Measurements from ENCODE around the gene PDXP.
"Not testable (repeated sequence)": the region's sequence is repeated elsewhere in the genome, so short reads cannot be mapped to it uniquely, and the experiment has no call there.

DNA sequence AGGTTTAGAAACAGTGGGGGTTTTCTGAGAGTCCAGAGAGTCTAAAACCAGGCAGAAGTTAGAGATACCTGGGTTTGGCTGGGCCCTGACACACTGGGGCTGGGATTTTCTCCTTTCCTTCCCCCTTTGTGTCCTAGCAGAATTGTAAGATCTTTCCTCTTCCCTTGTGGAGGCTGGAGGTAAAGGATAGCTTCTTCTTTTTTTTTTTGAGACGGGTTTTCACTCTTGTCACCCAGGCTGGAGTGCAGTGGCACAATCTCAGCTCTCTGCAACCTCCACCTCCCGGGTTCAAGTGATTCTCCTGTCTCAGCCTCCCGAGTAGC, 48.4 kb upstream of the PDXP start:
- TF ChIP-seq EZH2 (conservative IDR thresholded peaks at IDR 0.05; ENCODE audit: low read depth, low read length); ZNF660 (CRISPR knock-in tag; IDR thresholded peaks at IDR 0.05; ENCODE audit: borderline replicate concordance, low read depth); PAF1 (CRISPR knock-in tag; IDR thresholded peaks at IDR 0.05); SNAPC2 (CRISPR knock-in tag; IDR thresholded peaks at IDR 0.05); ZNF451 (CRISPR knock-in tag; IDR thresholded peaks at IDR 0.05); ZNF263 (CRISPR knock-in tag; IDR thresholded peaks at IDR 0.05); FOXA3 (CRISPR knock-in tag; IDR thresholded peaks at IDR 0.05); ETV5 (CRISPR knock-in tag; IDR thresholded peaks at IDR 0.05; ENCODE audit: borderline replicate concordance); YY1 (IDR thresholded peaks at IDR 0.05; ENCODE audit: insufficient read depth, insufficient replicate concordance, low read depth, low read length); ELF4 (CRISPR knock-in tag; IDR thresholded peaks at IDR 0.05; ENCODE audit: borderline replicate concordance): not testable (repeated sequence)
- TF ChIP-seq, protein P1, sequence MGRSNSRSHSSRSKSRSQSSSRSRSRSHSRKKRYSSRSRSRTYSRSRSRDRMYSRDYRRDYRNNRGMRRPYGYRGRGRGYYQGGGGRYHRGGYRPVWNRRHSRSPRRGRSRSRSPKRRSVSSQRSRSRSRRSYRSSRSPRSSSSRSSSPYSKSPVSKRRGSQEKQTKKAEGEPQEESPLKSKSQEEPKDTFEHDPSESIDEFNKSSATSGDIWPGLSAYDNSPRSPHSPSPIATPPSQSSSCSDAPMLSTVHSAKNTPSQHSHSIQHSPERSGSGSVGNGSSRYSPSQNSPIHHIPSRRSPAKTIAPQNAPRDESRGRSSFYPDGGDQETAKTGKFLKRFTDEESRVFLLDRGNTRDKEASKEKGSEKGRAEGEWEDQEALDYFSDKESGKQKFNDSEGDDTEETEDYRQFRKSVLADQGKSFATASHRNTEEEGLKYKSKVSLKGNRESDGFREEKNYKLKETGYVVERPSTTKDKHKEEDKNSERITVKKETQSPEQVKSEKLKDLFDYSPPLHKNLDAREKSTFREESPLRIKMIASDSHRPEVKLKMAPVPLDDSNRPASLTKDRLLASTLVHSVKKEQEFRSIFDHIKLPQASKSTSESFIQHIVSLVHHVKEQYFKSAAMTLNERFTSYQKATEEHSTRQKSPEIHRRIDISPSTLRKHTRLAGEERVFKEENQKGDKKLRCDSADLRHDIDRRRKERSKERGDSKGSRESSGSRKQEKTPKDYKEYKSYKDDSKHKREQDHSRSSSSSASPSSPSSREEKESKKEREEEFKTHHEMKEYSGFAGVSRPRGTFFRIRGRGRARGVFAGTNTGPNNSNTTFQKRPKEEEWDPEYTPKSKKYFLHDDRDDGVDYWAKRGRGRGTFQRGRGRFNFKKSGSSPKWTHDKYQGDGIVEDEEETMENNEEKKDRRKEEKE (IDR thresholded peaks at IDR 0.05): not testable (repeated sequence)
- TF ChIP-seq, protein P2, sequence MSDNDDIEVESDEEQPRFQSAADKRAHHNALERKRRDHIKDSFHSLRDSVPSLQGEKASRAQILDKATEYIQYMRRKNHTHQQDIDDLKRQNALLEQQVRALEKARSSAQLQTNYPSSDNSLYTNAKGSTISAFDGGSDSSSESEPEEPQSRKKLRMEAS (IDR thresholded peaks at IDR 0.05): not testable (repeated sequence)
- TF ChIP-seq, protein P3, sequence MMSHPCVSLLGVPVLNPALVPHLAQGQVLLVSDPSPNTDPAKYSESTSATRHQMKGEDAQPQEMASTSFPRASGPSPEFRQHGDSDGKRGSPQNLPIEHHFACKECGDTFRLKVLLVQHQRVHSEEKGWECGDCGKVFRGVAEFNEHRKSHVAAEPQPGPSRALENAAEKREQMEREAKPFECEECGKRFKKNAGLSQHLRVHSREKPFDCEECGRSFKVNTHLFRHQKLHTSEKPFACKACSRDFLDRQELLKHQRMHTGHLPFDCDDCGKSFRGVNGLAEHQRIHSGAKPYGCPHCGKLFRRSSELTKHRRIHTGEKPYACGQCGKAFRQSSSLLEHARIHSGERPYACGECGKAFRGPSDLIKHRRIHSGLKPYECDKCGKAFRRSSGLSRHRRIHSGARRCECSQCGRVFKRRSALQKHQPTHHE (CRISPR knock-in tag; IDR thresholded peaks at IDR 0.05; ENCODE audit: borderline replicate concordance): not testable (repeated sequence)

Data from HepG2 (cell line).